IPS DF 6.9 (cell line): ENCODE results near the gene C10orf71.

Experiments
- DNase-seq: peaks from one replicate; pipeline ENCODE4 v3.0.0-alpha.2; 2013; ENCODE audit warnings: low read depth, low spot score
- H3K27ac ChIP-seq: one replicate; pipeline ENCODE4 v1.5.1; 2013; ENCODE audit warnings: low read length, control low read depth
- H3K27me3 ChIP-seq: 2 replicates; pipeline ENCODE4 v1.6.1; 2013; ENCODE audit warnings: mild to moderate bottlenecking, low read length; ENCODE audit not compliant: control insufficient read depth, insufficient read depth
- H3K36me3 ChIP-seq: 2 replicates; pipeline ENCODE4 v1.6.1; 2013; ENCODE audit warnings: low read length; ENCODE audit not compliant: control insufficient read depth, insufficient read depth
- H3K4me1 ChIP-seq: 2 replicates; pipeline ENCODE4 v1.6.1; 2013; ENCODE audit warnings: low read length; ENCODE audit not compliant: control insufficient read depth, insufficient read depth
- H3K4me3 ChIP-seq: 2 replicates; pipeline ENCODE4 v1.5.1; 2013; ENCODE audit warnings: mild to moderate bottlenecking, low read length
- H3K9me3 ChIP-seq: 2 replicates; pipeline ENCODE4 v1.6.1; 2013; ENCODE audit warnings: low read length, inconsistent platforms; ENCODE audit not compliant: control insufficient read depth, insufficient read depth
- WGBS: extraction: QIAGEN DNeasy Blood & Tissue Kit; methylation state at CpG from one replicate; pipeline ENCODE4 v1.1.7; 2013; ENCODE audit warnings: mixed read lengths, missing lambda C conversion rate; ENCODE audit not compliant: insufficient read length, insufficient coverage; 5-methylcytosine and 5-hydroxymethylcytosine counted together

C10orf71 gene

GRCh38 chr10:49333192-49333591, 34.2 kb downstream of the C10orf71 start:
- no CpG with 5 or more reads among the region's 6 CpGs for WGBS
- Histone ChIP-seq H3K4me1 (no peaks in the 10 kb centered on the region), H3K9me3 (no peaks in the 10 kb centered on the region), H3K27me3 (no peaks in the 10 kb centered on the region), H3K4me3 (no peak overlapping the region), H3K36me3 (no peaks in the 10 kb centered on the region), H3K27ac (no peak overlapping the region)
- no peak for DNase-seq

- Histone ChIP-seq H3K4me3 (no peak overlapping the region), H3K27me3 (no peaks in the 10 kb centered on the region), H3K36me3 (no peaks in the 10 kb centered on the region), H3K9me3 (no peaks in the 10 kb centered on the region), H3K4me1 (no peaks in the 10 kb centered on the region), H3K27ac (no peak overlapping the region)
- DNase-seq = no peak
Measured at GRCh38 chr10:49334964-49335363, 36.0 kb downstream of the C10orf71 start.

GRCh38 chr10:49335364-49335972, 36.5 kb downstream of the C10orf71 start:
- no peaks in the 10 kb centered on the region for H3K4me1 ChIP-seq
- no CpG with 5 or more reads among the region's 1 CpG for WGBS

DNA sequence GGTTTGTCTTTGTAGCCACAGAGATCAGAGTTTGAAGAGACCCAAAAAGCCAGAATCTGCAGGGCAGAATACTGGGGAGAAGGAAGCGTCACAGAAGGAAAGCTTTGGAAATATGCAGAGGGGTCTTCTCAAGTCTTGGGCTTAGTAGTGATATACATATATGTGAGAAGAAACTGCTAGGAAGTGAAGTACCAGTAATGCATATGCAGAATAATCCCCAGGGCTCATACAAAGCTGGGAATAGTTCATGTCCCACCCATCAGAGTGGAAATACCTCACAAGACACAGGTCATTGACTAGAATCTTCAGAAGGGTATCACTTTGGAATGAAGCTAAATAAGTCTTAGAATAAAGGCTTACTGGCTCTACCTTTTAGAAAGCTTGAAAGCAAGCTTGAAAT, 39.6 kb downstream of the C10orf71 start:
- Histone ChIP-seq H3K4me3 (no peak overlapping the region), H3K27me3 (no peaks in the 10 kb centered on the region), H3K36me3 (no peaks in the 10 kb centered on the region), H3K27ac (no peak overlapping the region), H3K4me1 (no peaks in the 10 kb centered on the region), H3K9me3 (no peaks in the 10 kb centered on the region)
- no CpG with 5 or more reads among the region's 1 CpG for WGBS
- no peak for DNase-seq

More at GRCh38 chr10:49335364-49335972, 36.5 kb downstream of the C10orf71 start:
- DNase-seq = no peak
- H3K9me3 ChIP-seq = no peaks in the 10 kb centered on the region
- H3K4me3 ChIP-seq = no peak overlapping the region
- H3K36me3 ChIP-seq = no peaks in the 10 kb centered on the region
- H3K27me3 ChIP-seq = no peaks in the 10 kb centered on the region
- H3K27ac ChIP-seq = no peak overlapping the region

- Histone ChIP-seq H3K36me3 (no peaks in the 10 kb centered on the region), H3K27me3 (no peaks in the 10 kb centered on the region), H3K9me3 (no peaks in the 10 kb centered on the region), H3K27ac (no peak overlapping the region), H3K4me3 (no peak overlapping the region), H3K4me1 (no peaks in the 10 kb centered on the region)
- no CpG with 5 or more reads among the region's 2 CpGs for WGBS
- DNase-seq = no peak
Measured at GRCh38 chr10:49344840-49345239, 45.9 kb downstream of the C10orf71 start.

- no peak for DNase-seq
- H3K4me1 ChIP-seq = no peaks in the 10 kb centered on the region
- no peak overlapping the region for H3K27ac ChIP-seq
- no peaks in the 10 kb centered on the region for H3K9me3 ChIP-seq
- H3K36me3 ChIP-seq = no peaks in the 10 kb centered on the region
- no peaks in the 10 kb centered on the region for H3K27me3 ChIP-seq
- no CpG with 5 or more reads among the region's 4 CpGs for WGBS
- H3K4me3 ChIP-seq = no peak overlapping the region
Measured at GRCh38 chr10:49347342-49347741, 48.4 kb downstream of the C10orf71 start.

DNA sequence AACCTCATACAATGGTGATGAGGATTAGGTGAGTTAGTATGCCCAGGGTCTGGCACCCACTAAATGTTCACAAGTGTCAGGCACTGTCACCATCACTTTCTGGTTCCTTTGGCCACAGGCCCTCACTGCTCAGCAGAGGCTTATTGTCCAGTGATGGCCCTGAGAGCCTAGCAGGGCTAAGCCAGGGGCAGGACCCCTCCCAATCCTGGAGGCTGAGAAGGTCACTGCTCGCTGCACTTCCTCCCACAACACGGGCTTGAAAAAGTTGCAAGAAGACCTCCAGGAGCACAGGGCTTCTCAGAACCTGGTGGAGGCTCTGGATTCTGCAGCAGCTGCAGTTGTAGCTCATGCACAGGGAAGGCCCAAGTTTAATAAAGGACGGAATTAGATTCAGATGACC, 48.9 kb downstream of the C10orf71 start:
- no peak overlapping the region for H3K27ac ChIP-seq
- H3K27me3 ChIP-seq = no peaks in the 10 kb centered on the region
- no peaks in the 10 kb centered on the region for H3K9me3 ChIP-seq
- DNase-seq = no peak
- no CpG with 5 or more reads among the region's 3 CpGs for WGBS
- no peaks in the 10 kb centered on the region for H3K36me3 ChIP-seq
- H3K4me3 ChIP-seq = no peak overlapping the region
- no peaks in the 10 kb centered on the region for H3K4me1 ChIP-seq

DNA sequence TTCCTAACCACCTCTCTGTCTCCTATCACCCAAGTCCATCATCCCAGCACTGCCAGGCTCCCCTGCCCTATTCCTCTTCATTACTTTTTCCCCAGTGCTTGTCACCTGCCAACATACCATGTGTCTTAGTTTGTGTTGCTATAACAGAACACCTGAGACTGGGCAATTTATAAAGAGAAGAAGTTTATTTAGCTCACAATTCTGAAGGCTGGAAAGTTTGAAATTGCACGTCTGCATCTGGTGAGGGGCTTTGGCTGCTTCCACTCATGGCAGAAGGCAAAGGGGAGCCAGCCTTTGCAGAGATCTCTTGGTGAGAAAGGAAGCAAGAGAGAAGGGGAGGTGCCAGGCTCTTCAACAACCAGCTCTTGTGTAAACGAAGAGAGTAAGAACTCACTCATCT, 49.6 kb downstream of the C10orf71 start:
- no peak overlapping the region for H3K27ac ChIP-seq
- no peaks in the 10 kb centered on the region for H3K36me3 ChIP-seq
- H3K4me1 ChIP-seq = no peaks in the 10 kb centered on the region
- no peak for DNase-seq
- H3K4me3 ChIP-seq = no peak overlapping the region
- no peaks in the 10 kb centered on the region for H3K27me3 ChIP-seq
- H3K9me3 ChIP-seq = no peaks in the 10 kb centered on the region
- no CpG with 5 or more reads among the region's 2 CpGs for WGBS

DNA sequence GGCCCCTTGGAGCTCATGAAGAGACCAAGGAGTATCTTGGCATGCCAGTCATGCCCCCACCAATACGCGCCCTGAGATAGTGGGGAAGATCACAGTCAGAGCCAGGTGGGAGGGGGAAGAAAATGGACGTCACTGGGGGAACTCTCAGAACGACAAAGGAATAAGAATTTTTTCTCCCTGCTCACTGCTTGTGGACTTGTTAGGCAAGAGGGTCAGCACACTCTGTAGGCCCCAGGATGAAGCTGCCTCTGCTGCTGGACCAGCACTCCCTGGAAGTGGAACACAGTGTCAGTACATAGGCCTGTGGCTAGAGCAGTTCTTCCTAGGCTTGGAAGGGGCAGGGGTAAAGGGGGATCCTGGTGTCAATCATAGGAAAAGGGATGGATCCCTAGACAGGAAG, 50.4 kb downstream of the C10orf71 start:
- H3K4me3 ChIP-seq = no peak overlapping the region
- H3K9me3 ChIP-seq = no peaks in the 10 kb centered on the region
- no CpG with 5 or more reads among the region's 4 CpGs for WGBS
- H3K36me3 ChIP-seq = no peaks in the 10 kb centered on the region
- no peak for DNase-seq
- no peak overlapping the region for H3K27ac ChIP-seq
- no peaks in the 10 kb centered on the region for H3K4me1 ChIP-seq
- no peaks in the 10 kb centered on the region for H3K27me3 ChIP-seq

- Histone ChIP-seq H3K36me3 (no peaks in the 10 kb centered on the region), H3K9me3 (no peaks in the 10 kb centered on the region), H3K4me1 (no peaks in the 10 kb centered on the region), H3K27me3 (no peaks in the 10 kb centered on the region), H3K4me3 (no peak overlapping the region), H3K27ac (no peak overlapping the region)
- DNase-seq = no peak
Measured at GRCh38 chr10:49350138-49350537, 51.2 kb downstream of the C10orf71 start.

DNA sequence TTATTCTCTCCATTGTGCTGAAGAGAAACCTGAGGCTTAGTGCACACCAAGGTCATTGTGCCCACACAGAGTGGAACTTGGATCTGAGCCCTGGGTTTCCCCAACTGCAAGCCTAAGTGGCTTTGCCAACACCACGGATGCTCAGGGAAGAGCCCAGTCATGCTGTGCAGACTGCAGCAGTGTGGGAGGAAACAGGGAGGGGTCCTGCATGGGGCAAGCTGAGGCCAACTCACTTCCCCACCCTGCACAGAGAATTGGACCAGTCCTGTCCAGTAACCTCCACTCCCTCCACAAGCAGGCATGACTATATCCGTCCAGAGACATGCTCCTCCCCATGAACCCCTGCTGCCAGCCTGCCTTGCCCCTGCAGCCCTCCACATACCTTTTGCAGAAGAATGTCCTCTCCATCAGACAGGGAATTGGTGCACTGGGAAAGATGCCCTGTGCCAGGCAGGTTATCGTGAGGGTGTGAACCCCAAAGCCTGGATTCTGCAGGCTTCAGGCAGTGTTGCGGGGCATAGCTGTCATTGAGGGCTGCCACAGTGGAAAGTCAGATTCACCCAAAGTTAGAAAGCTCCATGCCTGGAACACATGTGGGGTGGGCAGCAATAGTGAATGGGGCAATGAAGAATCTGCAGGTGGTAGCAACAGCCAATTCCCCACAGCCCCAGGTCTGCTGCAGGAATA, 52.0 kb downstream of the C10orf71 start:
- H3K9me3 ChIP-seq = no peaks in the 10 kb centered on the region
- no CpG with 5 or more reads among the region's 4 CpGs for WGBS
- no peaks in the 10 kb centered on the region for H3K36me3 ChIP-seq
- no peaks in the 10 kb centered on the region for H3K4me1 ChIP-seq
- DNase-seq = no peak
- no peaks in the 10 kb centered on the region for H3K27me3 ChIP-seq
- no peak overlapping the region for H3K4me3 ChIP-seq
- no peak overlapping the region for H3K27ac ChIP-seq
